Effector memory CD8-positive, alpha-beta T cell (primary cell): ENCODE data around the gene ADGRL1.

Experiments
- ATAC-seq: fragments of 150-1000 bp; cut with Tn5 transposase; replicated peaks from 2 replicates; pipeline ENCODE4 v1.10.0; 2021; ENCODE audit warnings: mild to moderate bottlenecking, moderate library complexity
- DNase-seq, 3 experiments: peaks; one replicate each; pipeline ENCODE4 v3.0.0; 2021
- H3K27ac Mint-ChIP-seq, 2 donors: one replicate each; pipeline ENCODE4 v1.8.0; 2022; ENCODE audit warnings: mild to moderate bottlenecking in 2 of 2, mixed read lengths in 2 of 2, moderate library complexity in 2 of 2
- H3K27me3 Mint-ChIP-seq, 2 donors: one replicate each; pipeline ENCODE4 v1.8.0; 2022; ENCODE audit warnings: mixed read lengths in 2 of 2
- H3K36me3 Mint-ChIP-seq: one replicate; pipeline ENCODE4 v1.8.0; 2022; ENCODE audit warnings: mild to moderate bottlenecking, moderate library complexity, mixed read lengths; ENCODE audit not compliant: insufficient read depth
- H3K4me1 Mint-ChIP-seq, 2 donors: one replicate each; pipeline ENCODE4 v1.8.0; 2022; ENCODE audit warnings: low read depth in 2 of 2, mixed read lengths in 2 of 2
- H3K4me3 Mint-ChIP-seq, 2 donors: one replicate each; pipeline ENCODE4 v1.8.0; 2022; ENCODE audit warnings: mild to moderate bottlenecking in 2 of 2, mixed read lengths in 2 of 2, moderate library complexity in 2 of 2
- H3K9me3 Mint-ChIP-seq, 2 donors: one replicate each; pipeline ENCODE4 v1.8.0; 2022; ENCODE audit warnings: mixed read lengths in 2 of 2

The ADGRL1 gene

DNA sequence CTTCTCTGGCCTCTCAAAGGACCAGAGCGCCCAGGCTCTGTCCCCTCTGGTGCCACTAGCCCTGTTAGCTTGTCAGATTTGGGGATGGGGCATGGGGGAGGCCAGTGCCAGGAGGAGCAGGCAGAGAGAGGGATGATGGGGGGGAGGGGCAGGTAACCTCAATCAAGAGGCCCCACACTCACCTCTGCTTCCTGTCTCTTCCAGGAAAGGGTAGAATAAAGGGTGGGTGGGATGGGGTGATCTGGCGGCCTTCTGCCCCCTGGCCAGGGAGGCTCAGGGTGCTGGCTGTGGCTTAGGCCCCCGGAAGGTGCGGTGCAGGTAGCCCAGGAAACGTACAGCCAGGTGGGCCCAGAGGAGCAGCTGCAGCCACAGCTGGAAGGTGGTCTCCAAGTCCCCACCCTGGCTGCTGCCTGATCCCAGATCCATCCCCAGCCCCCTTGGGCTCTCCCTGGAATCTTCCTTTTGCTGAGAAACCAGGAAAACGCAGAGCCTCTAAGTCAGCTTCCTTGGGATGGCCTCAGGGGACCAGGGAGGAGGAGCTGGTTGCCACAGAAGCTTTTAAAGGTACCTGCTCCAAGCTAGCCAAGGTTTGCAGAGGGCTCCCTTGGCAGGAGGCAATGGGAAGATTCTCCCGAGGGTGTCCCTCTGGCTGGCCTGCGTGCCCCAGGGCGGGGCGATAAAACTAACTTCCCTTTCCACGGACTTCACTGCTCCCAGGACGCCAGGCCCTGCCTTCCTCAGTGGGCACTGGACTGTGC, 93.7 kb downstream of the ADGRL1 start:
- no peak for DNase-seq
- H3K4me1 Mint-ChIP-seq: peaks cover 14 to 19% of the 10 kb centered on the region in 2 donors
- no peak overlapping the region for H3K4me3 Mint-ChIP-seq
- H3K27me3 Mint-ChIP-seq: no peaks in the 10 kb centered on the region
- H3K36me3 Mint-ChIP-seq: peaks cover 21% of the 10 kb centered on the region
- ATAC-seq: no peak
- H3K9me3 Mint-ChIP-seq: no peaks in the 10 kb centered on the region
- peak overlapping the region in 1 of 2 donors; percentile 49 for H3K27ac Mint-ChIP-seq

DNA sequence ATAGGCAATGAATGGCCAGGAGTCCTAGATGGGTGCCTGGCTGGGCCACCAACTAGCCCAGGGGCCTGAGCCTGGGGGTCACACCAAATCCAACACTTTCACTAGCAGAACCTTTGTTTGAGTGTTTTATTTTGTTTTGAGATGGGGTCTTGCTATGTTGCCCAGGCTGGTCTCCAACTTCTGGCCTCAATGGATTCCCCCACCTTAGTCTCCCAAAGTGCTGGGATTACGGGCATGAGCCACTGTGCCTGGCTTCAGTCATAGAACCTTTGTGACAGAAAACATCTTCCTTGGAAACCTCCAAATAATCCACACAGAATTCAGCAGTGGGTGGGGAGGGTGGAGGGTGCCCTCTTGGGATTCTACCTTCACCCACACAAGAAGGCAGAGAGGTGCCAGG, 94.5 kb downstream of the ADGRL1 start:
- Mint-ChIP-seq H3K27me3 (no peaks in the 10 kb centered on the region), H3K27ac (peak overlapping the region in 1 of 2 donors; percentile 31), H3K4me1 (peaks cover 9 to 13% of the 10 kb centered on the region in 2 donors), H3K4me3 (no peak overlapping the region), H3K9me3 (no peaks in the 10 kb centered on the region), H3K36me3 (peaks cover 22% of the 10 kb centered on the region)
- no peak for ATAC-seq
- DNase-seq: no peak

DNA sequence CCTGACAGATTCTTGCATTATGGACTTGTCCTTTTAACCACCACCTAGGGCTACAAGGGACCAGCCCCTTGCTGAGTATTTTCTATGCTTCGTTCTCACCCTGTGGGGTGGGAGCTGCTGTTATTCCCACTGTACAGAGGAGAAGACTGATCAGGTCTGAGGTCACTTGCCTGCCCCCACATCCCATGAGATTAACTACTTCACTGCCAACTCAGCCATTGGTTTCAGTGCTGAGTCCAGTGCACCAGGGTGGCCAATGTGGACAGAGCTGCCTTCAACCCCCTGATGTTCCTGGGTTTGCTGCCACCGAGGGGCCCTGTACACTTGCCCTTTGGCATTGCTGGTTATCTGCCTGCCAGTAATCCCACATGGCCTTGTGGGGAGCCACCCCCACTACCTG, 95.3 kb downstream of the ADGRL1 start:
- no peak for DNase-seq
- Mint-ChIP-seq H3K36me3 (peaks cover 25% of the 10 kb centered on the region), H3K9me3 (no peaks in the 10 kb centered on the region), H3K27me3 (no peaks in the 10 kb centered on the region), H3K4me1 (peaks cover 3 to 7% of the 10 kb centered on the region in 2 donors), H3K4me3 (no peak overlapping the region), H3K27ac (peak overlapping the region in 1 of 2 donors; percentile 38)
- ATAC-seq: no peak

DNA sequence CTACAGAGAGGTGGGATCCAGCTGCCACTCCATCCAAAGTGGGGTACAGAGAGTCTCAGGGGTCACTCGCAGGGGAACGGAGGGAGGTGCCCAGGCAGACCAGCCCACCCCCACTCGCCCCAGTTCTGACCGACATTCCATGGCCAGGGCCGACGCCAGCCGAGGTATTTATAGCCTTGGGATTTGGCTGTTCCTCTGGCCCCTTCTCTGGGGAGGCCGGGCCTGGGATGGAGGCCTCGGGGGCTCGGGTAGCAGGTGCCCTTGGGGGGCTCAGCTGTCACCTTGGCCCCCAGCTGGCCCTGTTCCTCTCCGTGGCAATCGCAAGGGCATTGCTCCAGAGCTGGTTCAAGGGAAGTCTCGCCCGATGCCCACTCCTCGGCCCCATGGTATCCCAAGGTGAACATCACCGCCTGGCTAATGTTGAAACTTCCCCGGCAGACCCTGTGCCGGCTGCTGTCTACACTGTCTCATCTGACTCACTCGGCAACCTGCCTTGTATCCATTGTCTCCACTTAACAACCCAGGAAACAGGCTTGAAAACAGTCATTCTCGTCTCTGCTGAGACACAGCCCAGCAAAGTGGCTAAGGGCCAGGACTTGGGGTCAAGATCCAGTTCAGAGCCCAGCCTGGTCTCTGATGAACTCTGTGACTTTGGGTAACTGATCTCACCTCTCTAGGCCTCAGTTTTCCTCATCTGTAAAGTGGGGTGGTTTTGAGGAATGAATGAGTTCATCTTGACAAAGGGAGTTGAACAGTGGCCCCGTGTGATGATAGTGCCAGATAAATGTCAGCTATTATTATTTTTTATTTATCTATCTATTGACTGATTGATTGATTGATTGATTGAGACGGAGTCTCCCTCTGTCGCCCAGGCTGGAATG, 98.1 kb downstream of the ADGRL1 start:
- ATAC-seq: no peak
- Mint-ChIP-seq H3K4me1 (no peaks in the 10 kb centered on the region), H3K4me3 (no peak overlapping the region), H3K27ac (no peak overlapping the region), H3K9me3 (no peaks in the 10 kb centered on the region), H3K36me3 (peaks cover 42% of the 10 kb centered on the region), H3K27me3 (no peaks in the 10 kb centered on the region)
- no peak for DNase-seq

DNA sequence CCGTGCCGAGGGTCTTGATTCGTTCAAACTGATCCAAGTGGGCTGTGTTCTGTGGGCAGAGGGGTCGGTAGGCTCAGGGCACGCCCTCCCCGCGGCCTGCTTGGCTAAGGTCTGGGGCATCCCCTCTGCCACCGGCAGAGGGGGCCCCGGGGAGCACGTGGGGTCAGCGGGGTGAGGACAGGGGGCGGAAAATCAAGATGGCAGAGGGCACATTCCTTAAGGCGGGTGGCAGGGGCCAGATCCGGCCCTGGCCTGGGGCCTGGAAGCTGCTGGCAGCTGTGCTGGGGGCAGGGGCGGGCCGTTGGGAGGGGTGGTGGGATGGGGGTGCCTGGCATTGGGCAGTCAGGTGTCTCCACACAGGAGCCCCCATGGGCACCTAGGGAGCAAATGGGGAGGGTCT, 99.1 kb downstream of the ADGRL1 start:
- DNase-seq (no peak), ATAC-seq (no peak)
- Mint-ChIP-seq H3K4me1 (no peaks in the 10 kb centered on the region), H3K36me3 (peaks cover 46% of the 10 kb centered on the region), H3K4me3 (no peak overlapping the region), H3K27ac (no peak overlapping the region), H3K27me3 (no peaks in the 10 kb centered on the region), H3K9me3 (no peaks in the 10 kb centered on the region)

DNA sequence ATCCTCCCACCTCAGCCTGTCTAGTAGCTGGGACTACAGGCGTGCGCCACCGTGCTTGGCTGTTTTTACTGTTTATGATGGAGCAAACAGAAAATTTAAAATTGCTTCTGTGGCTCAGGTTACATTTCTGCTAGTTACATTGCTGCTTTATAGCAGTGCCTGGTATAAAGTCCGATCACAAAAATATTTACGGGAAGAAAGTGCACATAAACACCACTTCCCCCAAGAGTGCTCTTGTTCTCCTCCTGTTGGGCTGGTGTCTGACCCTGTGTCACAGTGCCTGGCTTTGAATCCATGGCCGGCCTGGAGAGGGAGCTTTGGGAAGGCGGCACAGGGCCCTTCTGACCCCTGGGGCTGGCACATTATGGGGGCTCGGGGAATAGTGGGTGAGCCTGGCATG, 100.3 kb downstream of the ADGRL1 start:
- no peaks in the 10 kb centered on the region for H3K9me3 Mint-ChIP-seq
- H3K36me3 Mint-ChIP-seq: peaks cover 48% of the 10 kb centered on the region
- no peaks in the 10 kb centered on the region for H3K4me1 Mint-ChIP-seq
- H3K27ac Mint-ChIP-seq: peak overlapping the region in 1 of 2 donors; percentile 12
- H3K4me3 Mint-ChIP-seq: no peak overlapping the region
- H3K27me3 Mint-ChIP-seq: no peaks in the 10 kb centered on the region
- ATAC-seq: no peak
- DNase-seq: no peak

DNA sequence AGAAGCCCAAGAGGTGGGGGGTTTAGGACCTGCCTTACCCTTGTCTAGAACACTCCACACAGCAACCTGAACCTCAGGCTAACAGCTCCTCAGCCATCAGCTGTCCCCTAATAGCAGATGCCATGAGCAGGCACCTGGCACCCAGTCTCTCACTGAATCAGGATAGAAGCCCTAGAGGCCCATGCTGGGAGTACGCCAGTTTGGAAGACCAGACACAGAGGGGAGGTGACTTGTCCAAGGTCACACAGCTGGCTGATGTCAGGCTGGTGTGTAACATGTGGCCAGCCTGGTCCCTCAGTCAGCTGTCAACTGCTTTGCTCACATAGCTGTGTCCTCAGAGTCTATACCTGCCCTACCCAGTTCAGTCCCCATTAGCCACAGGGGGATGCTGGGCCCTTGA, 102.7 kb downstream of the ADGRL1 start:
- Mint-ChIP-seq H3K27me3 (no peaks in the 10 kb centered on the region), H3K4me3 (no peak overlapping the region), H3K27ac (no peak overlapping the region), H3K36me3 (peaks cover 49% of the 10 kb centered on the region), H3K4me1 (no peaks in the 10 kb centered on the region), H3K9me3 (no peaks in the 10 kb centered on the region)
- ATAC-seq (no peak), DNase-seq (no peak)

DNA sequence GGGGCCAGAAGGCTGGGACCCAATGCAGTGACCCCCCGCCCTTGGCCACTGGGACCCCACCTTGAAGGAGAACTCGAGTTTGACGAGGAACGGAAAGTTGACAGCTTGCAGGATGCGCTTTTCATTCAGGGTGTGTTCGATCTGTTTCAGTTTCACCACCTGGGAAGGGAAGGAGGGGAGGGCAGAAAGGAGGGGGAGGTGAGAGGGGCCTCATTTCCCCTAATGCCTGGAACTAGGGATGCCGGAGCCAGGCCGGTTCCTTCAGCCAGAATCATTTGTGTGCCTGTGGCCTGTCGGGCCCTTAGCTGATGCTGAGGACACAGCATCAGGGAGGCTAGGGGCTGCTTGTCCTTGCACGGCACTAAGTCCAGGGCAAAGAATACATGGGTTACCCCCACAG, 103.2 kb downstream of the ADGRL1 start:
- H3K36me3 Mint-ChIP-seq: peaks cover 49% of the 10 kb centered on the region
- ATAC-seq (no peak), DNase-seq (no peak)
- no peak overlapping the region for H3K4me3 Mint-ChIP-seq
- no peak overlapping the region for H3K27ac Mint-ChIP-seq
- H3K27me3 Mint-ChIP-seq: no peaks in the 10 kb centered on the region
- H3K4me1 Mint-ChIP-seq: no peaks in the 10 kb centered on the region
- no peaks in the 10 kb centered on the region for H3K9me3 Mint-ChIP-seq

DNA sequence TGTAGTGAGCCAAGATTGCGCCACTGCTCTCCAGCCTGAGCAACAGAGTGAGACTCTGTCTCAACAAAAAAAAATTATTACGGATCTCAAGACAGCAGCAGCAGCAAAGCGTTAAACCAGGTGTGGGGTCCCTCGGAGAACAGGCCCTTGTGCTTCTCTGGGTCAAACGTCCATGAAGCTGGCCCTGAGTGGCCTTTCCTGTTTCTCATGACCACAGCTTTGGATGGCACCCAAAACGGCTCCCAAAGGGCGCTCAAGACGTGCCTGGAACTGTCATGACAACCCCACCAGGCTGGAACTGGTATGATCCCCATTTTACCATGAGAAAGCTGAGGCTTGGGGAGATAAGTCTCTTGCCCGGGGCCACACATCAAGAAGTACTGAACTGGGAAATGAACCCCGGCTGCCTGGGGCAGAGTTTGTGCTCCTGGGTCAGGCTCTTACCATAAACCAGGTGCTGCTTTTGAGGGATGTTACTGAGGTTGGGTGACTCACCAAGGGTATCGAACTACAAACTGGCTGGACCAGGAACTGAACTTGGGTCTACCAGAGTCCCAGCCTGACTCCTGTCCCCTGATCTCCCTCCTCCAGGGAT, 103.8 kb downstream of the ADGRL1 start:
- no peaks in the 10 kb centered on the region for H3K4me1 Mint-ChIP-seq
- no peak overlapping the region for H3K4me3 Mint-ChIP-seq
- H3K36me3 Mint-ChIP-seq: peaks cover 49% of the 10 kb centered on the region
- no peak overlapping the region for H3K27ac Mint-ChIP-seq
- ATAC-seq: no peak
- no peak for DNase-seq
- H3K9me3 Mint-ChIP-seq: no peaks in the 10 kb centered on the region
- no peaks in the 10 kb centered on the region for H3K27me3 Mint-ChIP-seq

DNA sequence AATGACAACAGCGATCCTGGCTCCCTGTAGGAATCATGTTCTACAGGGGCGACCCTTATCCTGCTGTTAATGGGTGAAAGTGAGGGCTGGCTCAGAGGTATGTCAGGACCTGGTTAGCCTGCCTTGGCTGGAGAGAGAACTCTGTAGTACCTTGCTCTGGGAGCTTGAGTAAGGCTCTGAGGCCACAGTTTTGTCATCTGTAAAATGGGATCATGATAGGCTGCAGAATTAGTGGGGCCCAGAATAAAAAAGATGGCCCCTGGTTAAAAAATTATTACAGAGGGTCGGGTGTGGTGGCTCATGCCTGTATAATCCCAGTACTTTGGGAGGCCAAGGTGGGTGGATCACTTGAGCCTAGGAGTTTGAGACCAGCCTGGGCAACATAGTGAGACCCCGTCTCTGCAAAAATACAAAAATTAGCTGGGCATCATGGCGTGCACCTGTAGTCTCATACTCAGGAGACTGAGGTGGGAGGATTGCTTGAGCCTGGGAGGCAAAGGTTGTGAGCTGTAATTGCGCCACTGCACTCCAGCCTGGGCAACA, 104.9 kb downstream of the ADGRL1 start:
- ATAC-seq: no peak
- Mint-ChIP-seq H3K4me1 (no peaks in the 10 kb centered on the region), H3K27ac (no peak overlapping the region), H3K9me3 (no peaks in the 10 kb centered on the region), H3K36me3 (peaks cover 49% of the 10 kb centered on the region), H3K4me3 (no peak overlapping the region), H3K27me3 (no peaks in the 10 kb centered on the region)
- no peak for DNase-seq
